Effector memory CD8-positive, alpha-beta T cell (primary cell): ENCODE measurements around the gene RAMP3.
A peak's percentile ranks its signal among the peaks of the same experiment; 100 is the strongest.

Experiments
- ATAC-seq: fragments of 150-1000 bp; cut with Tn5 transposase; replicated peaks from 2 replicates; pipeline ENCODE4 v1.10.0; 2021; ENCODE audit warnings: mild to moderate bottlenecking, moderate library complexity
- DNase-seq, 3 experiments: peaks; one replicate each; pipeline ENCODE4 v3.0.0; 2021
- H3K27ac Mint-ChIP-seq, 2 donors: one replicate each; pipeline ENCODE4 v1.8.0; 2022; ENCODE audit warnings: mild to moderate bottlenecking in 2 of 2, mixed read lengths in 2 of 2, moderate library complexity in 2 of 2
- H3K27me3 Mint-ChIP-seq, 2 donors: one replicate each; pipeline ENCODE4 v1.8.0; 2022; ENCODE audit warnings: mixed read lengths in 2 of 2
- H3K36me3 Mint-ChIP-seq: one replicate; pipeline ENCODE4 v1.8.0; 2022; ENCODE audit warnings: mild to moderate bottlenecking, moderate library complexity, mixed read lengths; ENCODE audit not compliant: insufficient read depth
- H3K4me1 Mint-ChIP-seq, 2 donors: one replicate each; pipeline ENCODE4 v1.8.0; 2022; ENCODE audit warnings: low read depth in 2 of 2, mixed read lengths in 2 of 2
- H3K4me3 Mint-ChIP-seq, 2 donors: one replicate each; pipeline ENCODE4 v1.8.0; 2022; ENCODE audit warnings: mild to moderate bottlenecking in 2 of 2, mixed read lengths in 2 of 2, moderate library complexity in 2 of 2
- H3K9me3 Mint-ChIP-seq, 2 donors: one replicate each; pipeline ENCODE4 v1.8.0; 2022; ENCODE audit warnings: mixed read lengths in 2 of 2

Gene RAMP3

DNA sequence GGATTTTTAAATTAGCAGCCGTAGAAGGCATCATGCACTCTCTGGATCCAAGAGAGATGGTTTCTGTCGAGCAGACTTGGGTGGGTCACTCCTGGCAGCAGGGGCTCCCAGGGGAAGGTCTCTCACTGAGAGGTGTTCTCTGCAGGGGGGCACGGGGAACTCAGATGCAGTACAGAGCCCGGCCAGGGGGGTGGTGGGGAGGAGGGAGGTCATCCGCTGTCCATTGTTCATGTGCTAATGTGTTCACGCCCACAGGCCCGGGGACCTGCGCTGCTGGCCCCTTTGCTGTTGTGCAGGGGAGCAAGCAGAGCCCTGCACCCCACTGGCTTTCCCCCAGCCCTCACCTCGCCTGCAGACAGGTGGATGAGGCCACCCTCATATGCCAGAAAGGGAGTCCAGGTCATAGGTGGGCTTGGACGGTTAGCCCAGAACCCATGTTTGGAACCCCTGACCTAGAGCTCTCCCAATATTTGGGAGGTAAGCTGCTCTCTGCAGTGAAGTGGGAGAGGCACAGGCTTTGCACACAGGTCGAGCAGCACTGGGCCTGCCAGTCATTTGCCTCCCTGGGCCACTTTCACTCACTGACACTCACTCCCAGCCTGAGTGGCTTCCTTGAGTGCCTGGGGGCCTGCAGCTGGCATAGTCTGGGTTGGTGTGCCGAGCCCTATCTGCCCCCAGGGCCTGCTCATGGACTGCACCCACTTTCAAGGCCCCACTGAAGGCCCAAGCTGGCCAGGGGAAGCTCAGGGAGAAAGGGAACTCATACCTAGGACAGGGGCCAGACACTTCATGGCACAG lies 33.5 kb upstream of the RAMP3 start:
- no peak for DNase-seq
- H3K36me3 Mint-ChIP-seq: no peaks in the 10 kb centered on the region
- ATAC-seq: no peak
- H3K27ac Mint-ChIP-seq: peak overlapping the region in 1 of 2 donors; percentile 89
- peaks cover 17% of the 10 kb centered on the region in 2 donors for H3K4me1 Mint-ChIP-seq
- H3K27me3 Mint-ChIP-seq: no peaks in the 10 kb centered on the region
- H3K4me3 Mint-ChIP-seq: peak overlapping the region; percentile 60 to 66
- H3K9me3 Mint-ChIP-seq: no peaks in the 10 kb centered on the region

- Mint-ChIP-seq H3K27ac (no peak overlapping the region), H3K4me1 (peaks cover 17% of the 10 kb centered on the region in 2 donors), H3K4me3 (peak overlapping the region in 1 of 2 donors; percentile 28), H3K36me3 (no peaks in the 10 kb centered on the region), H3K9me3 (no peaks in the 10 kb centered on the region), H3K27me3 (no peaks in the 10 kb centered on the region)
- DNase-seq (no peak), ATAC-seq (no peak)
These were observed 32.2 kb upstream of the RAMP3 start for GRCh38 chr7:45125193-45125904.

- H3K27ac Mint-ChIP-seq: peak overlapping the region in 1 of 2 donors; percentile 62
These were observed 31.4 kb upstream of the RAMP3 start for GRCh38 chr7:45126201-45126600.

GRCh38 chr7:45126920-45127319 lies 30.7 kb upstream of the RAMP3 start:
- Mint-ChIP-seq H3K36me3 (no peaks in the 10 kb centered on the region), H3K27ac (peak overlapping the region in 1 of 2 donors; percentile 62), H3K4me3 (no peak overlapping the region), H3K9me3 (no peaks in the 10 kb centered on the region), H3K4me1 (peaks cover 17% of the 10 kb centered on the region in 2 donors), H3K27me3 (no peaks in the 10 kb centered on the region)
- ATAC-seq (no peak), DNase-seq (no peak)

More at GRCh38 chr7:45126201-45126600, 31.4 kb upstream of the RAMP3 start:
- H3K27me3 Mint-ChIP-seq: no peaks in the 10 kb centered on the region
- H3K4me1 Mint-ChIP-seq: peaks cover 17% of the 10 kb centered on the region in 2 donors
- DNase-seq (no peak), ATAC-seq (no peak)
- no peaks in the 10 kb centered on the region for H3K36me3 Mint-ChIP-seq
- H3K4me3 Mint-ChIP-seq: no peak overlapping the region
- no peaks in the 10 kb centered on the region for H3K9me3 Mint-ChIP-seq

GRCh38 chr7:45129181-45129800 lies 28.3 kb upstream of the RAMP3 start:
- no peak for ATAC-seq

DNA sequence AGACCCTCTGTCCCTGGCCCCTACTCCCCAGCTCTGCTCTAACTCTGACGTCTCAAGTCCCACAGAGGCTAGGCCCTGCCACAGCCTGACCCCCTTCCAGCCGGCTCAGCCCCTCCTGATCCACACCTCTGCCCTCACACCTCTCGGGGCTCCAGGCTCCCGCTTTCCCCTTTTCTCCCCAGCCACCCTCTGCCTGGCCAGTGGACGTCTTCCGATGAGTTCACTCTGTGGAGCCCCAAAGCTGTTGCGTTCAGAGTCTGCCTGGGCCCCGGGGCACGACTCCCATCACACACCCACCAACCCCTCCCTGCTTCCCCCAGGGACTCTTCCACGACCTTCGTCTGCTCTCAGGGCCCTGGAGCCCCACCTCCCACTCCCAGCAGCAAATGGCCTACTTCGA lies 27.7 kb upstream of the RAMP3 start:
- peak overlapping the region; percentile 48 to 62 for H3K27ac Mint-ChIP-seq
- ATAC-seq: no peak
- H3K4me3 Mint-ChIP-seq: no peak overlapping the region
- H3K27me3 Mint-ChIP-seq: no peaks in the 10 kb centered on the region
- no peaks in the 10 kb centered on the region for H3K36me3 Mint-ChIP-seq
- no peaks in the 10 kb centered on the region for H3K9me3 Mint-ChIP-seq
- no peak for DNase-seq
- peaks cover 0 to 4% of the 10 kb centered on the region in 2 donors for H3K4me1 Mint-ChIP-seq

More at GRCh38 chr7:45129181-45129800, 28.3 kb upstream of the RAMP3 start:
- DNase-seq: no peak
- Mint-ChIP-seq H3K4me3 (no peak overlapping the region), H3K9me3 (no peaks in the 10 kb centered on the region), H3K4me1 (peaks cover 0 to 4% of the 10 kb centered on the region in 2 donors), H3K27ac (peak overlapping the region in 1 of 2 donors; percentile 62), H3K36me3 (no peaks in the 10 kb centered on the region), H3K27me3 (no peaks in the 10 kb centered on the region)

DNA sequence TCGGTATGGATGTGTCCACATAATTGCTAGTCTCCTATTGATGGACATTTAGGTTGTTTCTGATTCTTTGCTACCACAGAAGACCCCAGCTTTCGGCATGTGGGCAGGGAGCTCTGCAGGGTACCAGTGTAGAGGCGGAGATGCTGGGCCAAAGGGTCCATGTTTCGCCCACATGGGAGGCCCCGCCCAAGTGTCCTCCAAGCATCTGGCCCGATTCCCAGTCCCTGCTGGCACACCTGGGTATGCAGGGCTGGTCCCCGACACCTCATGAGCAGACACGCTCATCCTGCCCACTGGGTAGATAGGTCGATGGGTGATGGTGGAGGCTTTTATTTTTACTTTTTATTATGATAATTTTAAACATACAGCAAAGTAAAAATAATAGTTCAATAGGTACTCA lies 26.7 kb upstream of the RAMP3 start:
- H3K27me3 Mint-ChIP-seq: no peaks in the 10 kb centered on the region
- H3K9me3 Mint-ChIP-seq: no peaks in the 10 kb centered on the region

GRCh38 chr7:45131891-45132290 lies 25.7 kb upstream of the RAMP3 start:
- Mint-ChIP-seq H3K9me3 (no peaks in the 10 kb centered on the region), H3K27ac (no peak overlapping the region), H3K27me3 (no peaks in the 10 kb centered on the region), H3K36me3 (no peaks in the 10 kb centered on the region), H3K4me1 (peaks cover 6% of the 10 kb centered on the region in 2 donors), H3K4me3 (no peak overlapping the region)
- no peak for DNase-seq
- ATAC-seq: no peak

More for the DNA sequence above, 26.7 kb upstream of the RAMP3 start:
- H3K36me3 Mint-ChIP-seq: no peaks in the 10 kb centered on the region
- H3K4me3 Mint-ChIP-seq: no peak overlapping the region
- no peak for ATAC-seq
- H3K4me1 Mint-ChIP-seq: peaks cover 1 to 2% of the 10 kb centered on the region in 2 donors
- no peak for DNase-seq
- no peak overlapping the region for H3K27ac Mint-ChIP-seq

DNA sequence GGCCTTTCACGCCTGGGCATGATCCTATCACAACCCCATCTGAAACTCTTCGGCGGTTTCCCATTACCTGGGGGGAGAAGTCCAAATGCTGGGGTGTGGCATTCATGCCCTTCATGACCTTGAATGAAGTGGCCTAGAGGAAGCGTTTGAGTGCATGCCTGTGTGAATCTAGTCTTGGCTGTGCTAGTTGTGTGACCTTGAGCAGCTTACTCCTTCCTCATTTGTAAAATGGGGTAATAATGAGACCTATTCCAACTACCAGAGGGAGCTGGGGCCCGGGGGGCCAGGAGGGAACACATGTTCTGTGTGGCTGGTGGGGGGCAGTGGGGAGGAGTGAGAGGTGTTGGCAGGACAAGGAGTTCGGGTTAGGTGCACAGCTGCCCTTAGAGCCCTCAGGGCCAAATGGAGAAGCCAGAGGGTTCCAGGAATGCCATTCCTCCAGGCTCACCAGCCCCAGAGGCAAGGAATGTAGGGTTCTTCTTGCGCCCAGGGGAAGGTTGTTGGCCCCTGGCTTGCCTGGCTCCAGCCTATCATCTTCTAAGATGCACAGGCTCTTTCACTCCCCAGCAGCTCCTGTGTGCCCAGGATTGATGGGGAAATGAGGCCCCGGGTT lies 24.8 kb upstream of the RAMP3 start:
- Mint-ChIP-seq H3K36me3 (no peaks in the 10 kb centered on the region), H3K9me3 (no peaks in the 10 kb centered on the region), H3K4me1 (peaks cover 6% of the 10 kb centered on the region in 2 donors), H3K27me3 (peaks cover 0 to 2% of the 10 kb centered on the region in 2 donors), H3K4me3 (no peak overlapping the region), H3K27ac (peak overlapping the region in 1 of 2 donors; percentile 51)
- ATAC-seq (no peak), DNase-seq (no peak)

GRCh38 chr7:45133352-45133751 lies 24.2 kb upstream of the RAMP3 start:
- Mint-ChIP-seq H3K9me3 (no peaks in the 10 kb centered on the region), H3K27ac (no peak overlapping the region), H3K4me1 (peaks cover 6% of the 10 kb centered on the region in 2 donors), H3K27me3 (peaks cover 0 to 5% of the 10 kb centered on the region in 2 donors), H3K36me3 (no peaks in the 10 kb centered on the region), H3K4me3 (no peak overlapping the region)
- no peak for DNase-seq
- ATAC-seq: no peak

DNA sequence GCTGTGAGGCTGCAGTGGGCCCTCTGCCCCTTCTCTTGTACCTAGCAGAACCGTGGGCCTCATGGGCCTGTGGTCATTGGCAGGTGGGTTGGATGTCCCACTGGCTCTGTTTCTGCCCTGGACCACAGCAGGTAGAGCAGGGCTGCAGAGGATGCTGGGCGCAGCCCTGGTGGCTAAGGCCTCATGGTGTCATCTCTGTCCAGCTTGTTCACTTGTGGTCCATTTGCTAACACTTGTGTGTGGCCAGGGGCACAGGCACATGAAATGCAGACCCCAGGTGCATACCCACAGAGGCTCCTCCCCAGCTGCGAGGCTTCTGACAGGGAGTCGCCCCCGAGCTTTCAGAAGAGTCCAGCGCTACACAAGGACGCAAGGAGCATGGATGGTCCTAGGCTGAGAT lies 23.7 kb upstream of the RAMP3 start:
- Mint-ChIP-seq H3K36me3 (no peaks in the 10 kb centered on the region), H3K9me3 (no peaks in the 10 kb centered on the region), H3K4me3 (no peak overlapping the region), H3K4me1 (peaks cover 6% of the 10 kb centered on the region in 2 donors), H3K27me3 (peaks cover 2 to 5% of the 10 kb centered on the region in 2 donors), H3K27ac (no peak overlapping the region)
- ATAC-seq (no peak), DNase-seq (no peak)

GRCh38 chr7:45136106-45137060 lies 21.2 kb upstream of the RAMP3 start:
- ATAC-seq (peak; percentile 92), DNase-seq (peak; percentile 61 to 68 (median 66))
- Mint-ChIP-seq H3K4me1 (peaks cover 6% of the 10 kb centered on the region in 2 donors), H3K27ac (no peak overlapping the region), H3K36me3 (no peaks in the 10 kb centered on the region), H3K27me3 (peaks cover 5 to 15% of the 10 kb centered on the region in 2 donors), H3K4me3 (no peak overlapping the region), H3K9me3 (no peaks in the 10 kb centered on the region)
